BJ (cell line): ENCODE results near the gene PPP1R3E. TPM values are rescaled to one million over a fixed set of nuclear protein-coding genes. Genes with fewer than 3 reads are reported as not detected.

Source experiments
- CTCF ChIA-PET: fragments of 350-600 bp; formaldehyde crosslinking; extraction: SDS; loops from one replicate; lab custom pipeline; 2021; ENCODE audit warnings: antibody characterized with exemption, inconsistent platforms; lab: Yijun Ruan, JAX
- POLR2A ChIA-PET: fragments of 300-600 bp; sonication (Branson Sonifier 250); formaldehyde crosslinking; extraction: SDS; loops from one replicate; lab custom pipeline; 2021; ENCODE audit warnings: antibody characterized with exemption; lab: Charles Lee
- DNase-seq: peaks from one replicate; pipeline ENCODE4 v3.0.0-alpha.2; 2011; ENCODE audit warnings: low read depth
- H3K27me3 ChIP-seq: 2 replicates; pipeline ENCODE4 v1.6.0; 2011; ENCODE audit warnings: low read length; ENCODE audit not compliant: control insufficient read depth, insufficient read depth
- H3K36me3 ChIP-seq: 2 replicates; pipeline ENCODE4 v1.5.1; 2011; ENCODE audit warnings: low read length; ENCODE audit not compliant: control insufficient read depth, insufficient read depth
- H3K4me3 ChIP-seq: 2 replicates; pipeline ENCODE4 v1.5.1; 2011; ENCODE audit warnings: low read depth, mild to moderate bottlenecking, control low read depth, low read length
- CTCF ChIP-seq: IDR thresholded peaks from 2 replicates; pipeline ENCODE4 v1.5.1; 2011; ENCODE audit warnings: low read depth, mild to moderate bottlenecking, control low read depth, inconsistent platforms, low read length, moderate library complexity; ENCODE audit not compliant: insufficient read depth
- polyA plus RNA-seq: library from polyadenylated mRNA; depleted of rRNA; stranded (reverse); fragments of >200 nt; gene quantifications from 2 replicates; pipeline ENCODE4 v1.2.3, GENCODE V29; 2011

The PPP1R3E gene
- polyA plus RNA-seq, 1 experiment = 2.8 TPM

GRCh38 chr14:23310546-23310945 lies 7.9 kb upstream of the PPP1R3E start:
- DNase-seq = no peak
- CTCF ChIA-PET = interaction anchor here (0.6 to 1.0 kb wide), 2 partner anchors 9 kb away, joined by 3 read pairs; no protein-coding TSS in a partner anchor
- no peak overlapping the region for H3K4me3 ChIP-seq
- POLR2A ChIA-PET = interaction anchor here (1.1 kb wide), 1 partner anchor 11 kb away, joined by 3 read pairs; the partner anchor contains the start of gene PABPN1
- H3K36me3 ChIP-seq = peaks cover 23% of the 10 kb centered on the region
- no peaks in the 10 kb centered on the region for H3K27me3 ChIP-seq
- no peak for TF ChIP-seq CTCF

GRCh38 chr14:23308721-23309445 lies 6.2 kb upstream of the PPP1R3E start:
- CTCF ChIA-PET = no interaction called here

GRCh38 chr14:23307687-23308644 lies 5.3 kb upstream of the PPP1R3E start:
- TF ChIP-seq CTCF = no peak
- Histone ChIP-seq H3K27me3 (no peaks in the 10 kb centered on the region), H3K4me3 (peak overlapping the region; percentile 91), H3K36me3 (peaks cover 23% of the 10 kb centered on the region)
- CTCF ChIA-PET = interaction anchor here (1.4 kb wide), 1 partner anchor 13 kb away, joined by 7 read pairs; no protein-coding TSS in a partner anchor
- DNase-seq = no peak
- POLR2A ChIA-PET = no interaction called here

More at GRCh38 chr14:23308721-23309445, 6.2 kb upstream of the PPP1R3E start:
- no peak for DNase-seq
- Histone ChIP-seq H3K36me3 (peaks cover 23% of the 10 kb centered on the region), H3K27me3 (no peaks in the 10 kb centered on the region), H3K4me3 (no peak overlapping the region)
- POLR2A ChIA-PET = no interaction called here
- TF ChIP-seq CTCF = no peak

GRCh38 chr14:23307146-23307530 lies 4.5 kb upstream of the PPP1R3E start:
- DNase-seq = no peak
- Histone ChIP-seq H3K27me3 (no peaks in the 10 kb centered on the region), H3K4me3 (peak overlapping the region; percentile 91), H3K36me3 (peaks cover 23% of the 10 kb centered on the region)
- ChIA-PET CTCF (interaction anchor here (0.6 to 1.4 kb wide), 5 partner anchors 10 to 31 kb away, joined by 3 to 7 read pairs (median 3); no protein-coding TSS in a partner anchor), POLR2A (interaction anchor here (0.6 to 1.0 kb wide), 3 partner anchors 10 to 171 kb away, joined by 4 to 10 read pairs (median 9); partner anchors contain the start of gene PABPN1)
- TF ChIP-seq CTCF = no peak
